Activated naive CD8-positive, alpha-beta T cell (primary cell): ENCODE data around the gene AVEN.

Experiments
- H3K27ac Mint-ChIP-seq: one replicate; pipeline ENCODE4 v1.8.0; 2021; ENCODE audit warnings: mixed read lengths
- H3K27me3 Mint-ChIP-seq: one replicate; pipeline ENCODE4 v1.8.0; 2021; ENCODE audit warnings: mixed read lengths
- H3K36me3 Mint-ChIP-seq: one replicate; pipeline ENCODE4 v1.8.0; 2021; ENCODE audit warnings: mixed read lengths
- H3K4me1 Mint-ChIP-seq: one replicate; pipeline ENCODE4 v1.8.0; 2021; ENCODE audit warnings: low read depth, mixed read lengths
- H3K4me3 Mint-ChIP-seq: one replicate; pipeline ENCODE4 v1.8.0; 2021; ENCODE audit warnings: mild to moderate bottlenecking, mixed read lengths
- H3K9me3 Mint-ChIP-seq: one replicate; pipeline ENCODE4 v1.8.0; 2021; ENCODE audit warnings: low read depth, mixed read lengths

AVEN gene

DNA sequence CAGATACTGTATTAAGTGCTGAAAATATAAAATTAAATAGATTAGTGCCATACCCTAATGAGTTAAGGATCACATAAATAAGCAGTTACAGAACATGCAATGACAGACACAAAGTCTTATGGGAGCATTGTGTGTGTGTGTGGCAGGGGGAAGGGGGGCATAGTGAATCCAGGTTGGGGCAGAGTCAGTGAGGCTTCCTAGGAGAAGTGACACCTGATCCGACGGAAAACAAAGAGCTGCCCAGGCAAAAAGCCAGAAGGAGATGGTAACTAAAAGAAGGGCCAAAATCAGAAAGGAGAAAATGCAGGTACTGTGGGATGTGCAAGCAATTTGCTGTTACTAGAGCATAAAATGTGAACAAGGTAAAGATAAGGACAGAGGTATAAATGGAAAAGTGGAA is 150.8 kb downstream of the AVEN start:
- peaks cover 17% of the 10 kb centered on the region for H3K9me3 Mint-ChIP-seq
- H3K36me3 Mint-ChIP-seq: peaks cover 12% of the 10 kb centered on the region
- no peak overlapping the region for H3K4me3 Mint-ChIP-seq
- H3K4me1 Mint-ChIP-seq: no peaks in the 10 kb centered on the region
- no peaks in the 10 kb centered on the region for H3K27me3 Mint-ChIP-seq
- H3K27ac Mint-ChIP-seq: no peak overlapping the region

DNA sequence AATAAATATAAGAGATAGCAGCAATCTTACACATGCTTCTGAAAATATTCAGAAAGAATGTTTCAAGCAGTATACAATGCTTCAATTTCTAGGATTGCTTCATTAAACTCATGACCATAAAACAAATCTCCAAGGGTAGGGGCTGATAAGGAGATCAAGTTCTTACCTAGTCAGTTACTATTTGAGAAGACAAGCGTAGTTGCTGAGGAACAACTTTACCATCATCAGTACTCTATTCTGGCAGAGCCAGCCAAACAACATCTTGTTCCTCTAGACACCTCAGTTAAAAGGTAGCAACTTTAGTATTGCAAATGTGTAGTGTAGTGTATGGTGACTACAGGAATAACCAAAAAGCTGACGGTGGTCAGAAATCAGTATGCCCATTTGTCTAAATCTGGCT is 156.1 kb downstream of the AVEN start:
- H3K4me1 Mint-ChIP-seq: no peaks in the 10 kb centered on the region
- H3K4me3 Mint-ChIP-seq: no peak overlapping the region
- H3K36me3 Mint-ChIP-seq: peaks cover 6% of the 10 kb centered on the region
- no peak overlapping the region for H3K27ac Mint-ChIP-seq
- no peaks in the 10 kb centered on the region for H3K27me3 Mint-ChIP-seq
- H3K9me3 Mint-ChIP-seq: peaks cover 13% of the 10 kb centered on the region

DNA sequence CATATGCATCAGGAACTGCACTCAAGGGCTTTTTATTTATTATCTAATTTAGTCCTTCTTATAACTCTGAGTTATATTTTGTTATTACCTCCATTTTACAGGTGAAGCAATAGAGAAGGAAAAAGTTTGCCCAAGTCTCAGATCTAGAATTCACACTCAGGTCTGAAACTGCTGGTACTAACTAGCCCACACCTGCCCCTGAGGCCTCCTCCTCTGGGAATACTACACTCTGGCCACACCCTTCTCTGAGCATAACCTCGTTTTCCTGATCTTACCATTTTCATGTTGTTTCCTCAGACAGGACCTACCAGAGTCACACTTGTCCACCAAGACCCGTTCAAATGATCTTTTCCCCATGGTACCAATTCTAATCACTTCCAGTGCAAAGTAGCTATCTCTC is 164.8 kb downstream of the AVEN start:
- no peak overlapping the region for H3K4me3 Mint-ChIP-seq
- no peaks in the 10 kb centered on the region for H3K4me1 Mint-ChIP-seq
- no peaks in the 10 kb centered on the region for H3K9me3 Mint-ChIP-seq
- no peaks in the 10 kb centered on the region for H3K27me3 Mint-ChIP-seq
- H3K36me3 Mint-ChIP-seq: peaks cover 16% of the 10 kb centered on the region
- H3K27ac Mint-ChIP-seq: no peak overlapping the region

DNA sequence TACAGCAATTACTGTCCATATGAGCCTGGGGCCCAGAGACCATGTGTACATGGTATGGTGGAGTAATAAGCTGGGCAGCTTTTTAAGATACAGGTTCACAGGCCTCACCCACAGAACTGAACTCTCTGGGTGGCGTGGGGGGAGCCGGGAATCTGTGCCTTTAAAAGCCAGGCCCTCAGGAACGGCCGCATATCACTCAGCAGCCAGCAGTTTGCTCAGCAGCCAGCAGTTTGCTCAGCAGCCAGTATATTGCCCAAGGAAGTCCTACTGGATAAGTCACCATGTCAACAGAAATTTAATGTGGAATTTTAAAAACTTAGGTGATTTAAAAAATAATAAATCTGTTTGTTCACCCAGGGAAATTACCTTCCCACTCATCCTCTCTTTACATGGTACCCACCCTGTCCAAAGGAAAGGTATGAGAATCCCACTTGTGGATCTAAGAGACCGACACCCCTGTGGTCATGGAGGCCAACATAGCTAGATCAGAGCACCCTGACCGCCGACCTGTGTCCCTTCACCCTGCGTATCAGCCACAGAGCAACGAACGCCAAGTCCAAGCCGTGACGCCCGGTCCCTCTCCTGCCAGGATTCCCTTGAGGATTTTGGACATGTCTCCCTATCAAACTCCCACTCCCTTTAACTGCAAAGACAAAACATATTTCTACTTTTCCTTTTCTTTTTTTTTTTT is 166.4 kb downstream of the AVEN start:
- Mint-ChIP-seq H3K27ac (no peak overlapping the region), H3K27me3 (no peaks in the 10 kb centered on the region), H3K36me3 (peaks cover 16% of the 10 kb centered on the region), H3K4me1 (no peaks in the 10 kb centered on the region), H3K9me3 (no peaks in the 10 kb centered on the region), H3K4me3 (no peak overlapping the region)

DNA sequence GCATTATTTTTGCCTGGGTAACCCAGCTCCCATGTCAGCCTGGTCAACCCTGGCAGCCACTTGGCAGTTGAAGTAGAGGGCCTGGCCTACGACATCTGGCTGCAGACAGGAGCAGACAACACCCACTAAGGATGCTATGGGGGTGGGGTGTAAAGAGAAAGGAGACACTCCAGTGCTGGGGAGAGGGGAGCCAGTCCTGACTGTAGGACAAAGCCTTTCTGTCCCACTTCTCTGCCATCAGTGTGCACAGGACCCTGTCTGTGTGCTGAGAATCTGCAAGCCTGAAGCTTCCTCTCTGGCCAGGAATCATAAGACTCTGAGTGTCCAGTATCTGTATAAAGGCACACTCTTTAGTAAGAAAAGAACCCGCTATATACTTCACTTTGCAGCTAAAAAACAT is 167.0 kb downstream of the AVEN start:
- Mint-ChIP-seq H3K4me3 (no peak overlapping the region), H3K4me1 (no peaks in the 10 kb centered on the region), H3K36me3 (peaks cover 20% of the 10 kb centered on the region), H3K9me3 (no peaks in the 10 kb centered on the region), H3K27ac (no peak overlapping the region), H3K27me3 (no peaks in the 10 kb centered on the region)

DNA sequence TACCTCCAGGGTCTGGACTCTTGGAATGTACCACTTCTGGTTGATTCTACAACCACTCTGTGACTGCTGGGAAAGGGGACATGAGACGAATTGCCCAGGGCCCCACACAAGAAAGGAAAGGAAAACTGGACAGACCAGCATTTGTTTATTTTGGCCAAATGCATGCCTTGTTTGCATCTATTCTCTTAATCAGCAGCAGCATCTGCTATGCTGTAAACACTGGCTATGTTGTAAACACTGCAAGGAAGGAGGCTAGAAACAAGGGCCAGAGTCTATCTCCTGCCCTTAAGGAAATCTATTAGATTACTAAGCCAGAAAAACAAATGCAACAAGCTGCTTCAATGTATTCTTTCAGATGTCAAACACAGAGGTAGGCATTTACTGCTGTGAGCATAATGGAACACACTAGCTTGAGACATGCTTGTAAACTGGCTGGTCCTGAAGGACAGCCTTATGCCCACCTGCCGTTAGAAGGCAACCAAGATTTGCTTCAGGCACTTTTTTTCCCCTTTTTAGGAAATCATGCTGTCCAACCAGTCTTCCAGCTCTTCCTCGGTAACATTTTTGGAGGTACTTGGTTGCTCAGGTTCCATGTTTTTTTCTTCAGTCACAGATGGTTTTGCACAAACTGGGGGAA is 172.8 kb downstream of the AVEN start:
- H3K27me3 Mint-ChIP-seq: no peaks in the 10 kb centered on the region
- H3K36me3 Mint-ChIP-seq: peaks cover 31% of the 10 kb centered on the region
- no peak overlapping the region for H3K4me3 Mint-ChIP-seq
- H3K27ac Mint-ChIP-seq: no peak overlapping the region
- H3K9me3 Mint-ChIP-seq: no peaks in the 10 kb centered on the region
- no peaks in the 10 kb centered on the region for H3K4me1 Mint-ChIP-seq

DNA sequence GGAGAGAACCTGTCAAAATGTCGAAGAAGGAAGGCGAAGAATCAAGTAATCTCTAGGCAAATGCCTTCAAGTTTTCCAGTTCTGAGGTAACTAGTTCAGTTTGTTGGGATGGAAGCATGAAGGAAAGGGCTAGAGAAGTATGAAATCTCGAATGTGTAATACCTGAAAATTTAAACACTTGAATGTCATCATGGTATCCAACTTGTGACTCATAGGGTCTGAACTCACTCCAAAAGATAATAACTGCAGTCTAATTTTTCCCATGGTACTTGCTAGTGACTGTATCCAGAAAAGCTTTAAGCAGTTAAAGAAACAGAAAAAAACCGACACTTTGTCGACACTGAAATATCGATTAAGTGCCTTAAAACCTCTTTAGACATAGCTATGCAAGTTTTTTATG is 173.6 kb downstream of the AVEN start:
- H3K4me1 Mint-ChIP-seq: no peaks in the 10 kb centered on the region
- peaks cover 29% of the 10 kb centered on the region for H3K36me3 Mint-ChIP-seq
- no peaks in the 10 kb centered on the region for H3K9me3 Mint-ChIP-seq
- H3K27me3 Mint-ChIP-seq: no peaks in the 10 kb centered on the region
- no peak overlapping the region for H3K4me3 Mint-ChIP-seq
- H3K27ac Mint-ChIP-seq: no peak overlapping the region

DNA sequence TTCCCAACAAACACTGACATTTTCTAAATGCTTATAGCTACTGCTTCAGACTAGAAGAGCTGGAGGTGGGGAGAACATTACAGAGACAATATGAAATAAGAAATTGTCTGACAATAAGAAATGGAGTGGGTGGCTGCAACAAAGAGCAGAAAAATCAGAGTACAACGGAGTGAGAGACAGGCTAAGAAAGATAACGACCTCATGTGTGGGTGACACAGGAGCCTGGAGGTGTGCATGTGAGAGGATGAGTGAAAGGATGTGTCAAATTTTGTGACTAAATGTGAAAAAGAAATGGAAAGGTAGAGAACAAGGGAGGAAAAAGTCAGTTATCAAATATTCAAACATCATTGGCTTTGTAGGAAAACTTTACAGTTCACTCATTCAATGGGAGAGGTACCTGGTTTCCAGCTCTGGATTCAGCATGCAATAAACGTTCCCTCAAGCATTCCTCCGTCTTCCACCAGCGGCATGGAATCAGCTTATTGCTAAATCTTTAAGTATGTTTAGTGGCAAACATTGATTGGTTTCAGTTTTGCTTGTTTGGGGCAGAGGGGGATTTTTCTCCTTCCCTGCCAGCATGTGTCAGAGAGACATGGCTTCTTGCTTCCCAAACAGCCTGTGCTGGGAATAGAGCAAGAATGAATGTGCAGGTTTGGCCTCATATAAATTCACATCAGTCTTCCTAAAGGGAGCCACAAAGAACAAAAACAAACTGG is 174.5 kb downstream of the AVEN start:
- no peak overlapping the region for H3K27ac Mint-ChIP-seq
- H3K27me3 Mint-ChIP-seq: no peaks in the 10 kb centered on the region
- no peak overlapping the region for H3K4me3 Mint-ChIP-seq
- no peaks in the 10 kb centered on the region for H3K4me1 Mint-ChIP-seq
- no peaks in the 10 kb centered on the region for H3K9me3 Mint-ChIP-seq
- peaks cover 33% of the 10 kb centered on the region for H3K36me3 Mint-ChIP-seq

DNA sequence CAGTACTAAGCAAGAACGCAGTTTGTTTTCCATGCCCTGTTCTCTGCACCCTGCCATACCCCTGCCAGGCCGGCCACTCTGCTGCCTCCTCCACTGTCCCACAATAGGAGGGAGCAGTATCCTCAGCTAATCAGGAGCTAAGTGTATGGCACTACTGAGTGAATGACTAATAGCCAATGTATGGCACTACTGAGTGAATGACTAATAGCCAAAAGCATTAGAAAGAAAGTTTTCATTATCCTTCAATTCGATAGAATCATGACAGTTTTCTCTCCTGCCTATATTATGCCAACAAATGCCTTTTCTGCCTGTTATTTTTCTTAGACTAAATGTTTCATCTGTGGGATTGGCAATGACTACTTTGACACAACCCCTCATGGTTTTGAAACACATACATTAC is 178.2 kb downstream of the AVEN start:
- H3K9me3 Mint-ChIP-seq: no peaks in the 10 kb centered on the region
- H3K36me3 Mint-ChIP-seq: peaks cover 26% of the 10 kb centered on the region
- no peaks in the 10 kb centered on the region for H3K4me1 Mint-ChIP-seq
- no peak overlapping the region for H3K4me3 Mint-ChIP-seq
- H3K27ac Mint-ChIP-seq: no peak overlapping the region
- H3K27me3 Mint-ChIP-seq: no peaks in the 10 kb centered on the region

DNA sequence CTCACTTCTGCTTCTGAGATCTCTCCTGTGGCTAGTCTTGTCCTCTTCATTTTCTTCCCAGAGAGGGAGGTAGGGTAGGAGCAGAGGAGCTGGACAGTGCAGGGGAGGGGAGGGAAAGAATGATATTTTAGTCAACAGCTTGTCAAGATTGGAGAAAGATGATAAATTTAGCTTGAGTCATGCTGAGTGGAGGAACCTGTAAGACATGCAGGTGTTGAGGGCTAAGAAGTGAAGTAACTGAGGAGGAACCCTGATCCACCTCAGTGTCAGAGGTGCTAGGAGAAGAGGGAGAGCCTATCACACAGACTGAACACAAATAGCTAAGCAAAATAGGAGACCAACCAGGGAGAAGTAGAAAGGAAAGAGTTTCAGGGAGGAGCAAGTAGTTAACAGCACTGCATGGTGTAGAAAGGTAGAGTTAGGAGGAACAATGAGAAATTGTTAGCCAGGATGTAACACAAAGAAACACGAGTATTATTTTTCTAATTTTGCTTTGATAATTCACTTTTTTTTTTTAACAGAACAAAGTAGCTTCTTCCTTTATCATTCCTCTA is 178.9 kb downstream of the AVEN start:
- Mint-ChIP-seq H3K27me3 (no peaks in the 10 kb centered on the region), H3K36me3 (peaks cover 22% of the 10 kb centered on the region), H3K9me3 (no peaks in the 10 kb centered on the region), H3K4me1 (no peaks in the 10 kb centered on the region), H3K4me3 (no peak overlapping the region), H3K27ac (no peak overlapping the region)

DNA sequence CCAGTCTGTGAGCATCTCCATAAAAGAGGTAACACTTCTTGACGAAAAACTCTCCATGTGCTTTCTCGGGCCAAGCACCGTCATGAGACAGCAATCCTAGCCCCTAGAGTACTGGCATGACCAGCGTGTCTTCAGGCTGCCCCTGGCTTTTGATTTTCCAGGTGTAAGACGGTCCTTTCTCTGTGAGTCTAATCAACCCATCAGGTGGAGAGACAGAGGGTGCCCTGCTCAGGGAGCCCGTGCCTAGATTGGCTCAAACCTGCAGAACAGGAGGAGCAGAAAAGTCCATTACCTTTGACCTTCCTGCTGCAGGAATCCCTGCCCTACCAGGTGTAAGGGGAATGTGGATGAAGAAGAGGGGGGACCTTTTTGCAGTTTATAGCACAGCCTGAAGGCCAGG is 180.2 kb downstream of the AVEN start:
- Mint-ChIP-seq H3K4me3 (no peak overlapping the region), H3K27ac (no peak overlapping the region), H3K36me3 (peaks cover 12% of the 10 kb centered on the region), H3K4me1 (no peaks in the 10 kb centered on the region), H3K27me3 (no peaks in the 10 kb centered on the region), H3K9me3 (no peaks in the 10 kb centered on the region)

DNA sequence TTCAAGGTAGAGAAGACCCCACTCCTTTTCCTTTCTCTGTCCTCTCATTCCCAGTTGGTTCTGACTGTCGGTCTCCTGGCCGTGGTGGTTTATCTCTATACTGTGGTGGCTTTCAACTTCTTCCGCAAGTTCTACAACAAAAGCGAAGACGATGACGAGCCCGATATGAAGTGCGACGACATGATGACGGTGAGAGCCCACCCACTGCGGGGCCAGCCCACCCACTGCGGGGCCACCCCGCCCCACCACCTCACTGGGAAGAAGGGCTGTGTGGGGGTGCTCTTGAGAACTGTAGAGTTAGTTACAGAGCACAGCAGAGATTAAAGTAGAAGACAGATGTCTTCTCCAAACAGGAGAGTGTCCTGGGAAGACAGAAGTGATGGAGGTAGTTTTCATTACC is 181.3 kb downstream of the AVEN start:
- no peaks in the 10 kb centered on the region for H3K4me1 Mint-ChIP-seq
- H3K9me3 Mint-ChIP-seq: no peaks in the 10 kb centered on the region
- no peak overlapping the region for H3K4me3 Mint-ChIP-seq
- H3K27ac Mint-ChIP-seq: no peak overlapping the region
- H3K36me3 Mint-ChIP-seq: peaks cover 11% of the 10 kb centered on the region
- no peaks in the 10 kb centered on the region for H3K27me3 Mint-ChIP-seq

DNA sequence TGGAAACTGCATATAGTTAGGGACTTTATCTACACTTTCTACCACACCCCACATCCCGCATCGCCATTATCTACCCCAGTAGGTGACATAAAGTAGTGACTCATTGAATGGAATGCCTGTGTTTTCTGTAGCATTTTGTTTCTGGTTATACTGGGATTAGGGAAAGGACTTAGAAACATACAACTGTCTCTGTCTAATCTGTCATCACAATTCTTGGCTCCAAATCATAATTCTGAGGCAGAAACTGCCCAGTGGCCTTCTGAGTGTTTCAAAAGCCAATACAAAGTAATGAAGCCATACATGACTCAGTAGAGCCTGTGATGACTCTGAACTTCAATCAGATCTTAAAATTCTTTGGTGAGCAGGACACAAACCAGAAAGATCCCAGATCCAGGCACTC is 186.4 kb downstream of the AVEN start:
- no peak overlapping the region for H3K27ac Mint-ChIP-seq
- H3K9me3 Mint-ChIP-seq: no peaks in the 10 kb centered on the region
- H3K4me1 Mint-ChIP-seq: no peaks in the 10 kb centered on the region
- no peak overlapping the region for H3K4me3 Mint-ChIP-seq
- H3K27me3 Mint-ChIP-seq: no peaks in the 10 kb centered on the region
- H3K36me3 Mint-ChIP-seq: peaks cover 3% of the 10 kb centered on the region

DNA sequence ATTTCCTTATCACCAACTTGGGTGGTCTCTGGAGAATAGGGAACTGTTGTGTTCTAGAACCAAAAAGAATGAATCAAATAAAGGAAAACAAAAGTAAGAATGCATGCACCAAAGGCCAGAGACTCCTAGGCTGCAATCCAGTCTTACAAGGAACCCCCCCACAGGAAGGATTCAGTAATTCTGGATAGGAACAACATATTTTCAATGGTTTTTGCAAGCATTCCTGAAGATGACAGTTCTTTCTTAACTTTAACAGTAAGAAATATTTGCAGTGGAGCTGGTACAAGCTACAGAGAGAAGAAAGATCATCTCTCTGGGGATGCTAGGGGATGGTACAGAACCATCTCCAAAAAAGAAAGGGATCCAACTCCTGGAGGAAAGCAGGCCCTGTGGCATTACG is 186.9 kb downstream of the AVEN start:
- Mint-ChIP-seq H3K27ac (no peak overlapping the region), H3K4me3 (no peak overlapping the region), H3K4me1 (no peaks in the 10 kb centered on the region), H3K27me3 (no peaks in the 10 kb centered on the region), H3K36me3 (no peaks in the 10 kb centered on the region), H3K9me3 (no peaks in the 10 kb centered on the region)

DNA sequence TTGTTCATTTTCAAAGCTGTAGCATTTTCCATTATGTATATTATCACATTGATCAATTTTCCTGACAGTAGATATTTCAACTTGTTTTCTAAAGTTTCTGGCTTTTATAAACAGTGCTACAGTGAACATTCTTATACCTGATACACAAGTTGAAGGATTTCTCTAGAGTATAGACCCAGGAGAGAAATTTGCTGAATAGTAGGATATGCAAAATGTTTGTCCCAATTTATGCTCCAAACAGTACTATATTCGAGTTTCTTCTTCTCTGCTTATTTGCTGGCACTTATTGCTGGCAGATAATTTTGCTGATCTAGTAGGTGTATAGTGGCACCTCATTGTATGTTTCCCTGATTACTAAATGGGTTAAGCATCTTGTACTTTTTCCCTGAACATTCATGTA is 187.9 kb downstream of the AVEN start:
- no peaks in the 10 kb centered on the region for H3K27me3 Mint-ChIP-seq
- no peaks in the 10 kb centered on the region for H3K9me3 Mint-ChIP-seq
- H3K36me3 Mint-ChIP-seq: no peaks in the 10 kb centered on the region
- H3K27ac Mint-ChIP-seq: no peak overlapping the region
- no peak overlapping the region for H3K4me3 Mint-ChIP-seq
- H3K4me1 Mint-ChIP-seq: no peaks in the 10 kb centered on the region
